ENCODE data around the gene TRERF1.

The TRERF1 gene

GRCh38 chr6:42392833-42393232, 58.9 kb downstream of the TRERF1 start:
- DNase-seq, result no peak
- H3K79me2 ChIP-seq (ENCODE audit: low read length), result peaks cover 68% of the 10 kb centered on the region
- H3F3A ChIP-seq (ENCODE audit: insufficient read depth, low read length), result no peaks in the 10 kb centered on the region
- no peak overlapping the region for H3K9ac ChIP-seq (ENCODE audit: low read length)
- H2AFZ ChIP-seq (ENCODE audit: low read length), result no peak overlapping the region
- H3K36me3 ChIP-seq (replicated peaks; ENCODE audit: insufficient read depth, low read length), result no peaks in the 10 kb centered on the region
- H3K27ac ChIP-seq (ENCODE audit: low read length), result no peak overlapping the region
- H3K4me1 ChIP-seq (ENCODE audit: low read length), result peaks cover 3% of the 10 kb centered on the region; the same call in 1 of the 2 replicates
- no peaks in the 10 kb centered on the region for H3K27me3 ChIP-seq (replicated peaks; ENCODE audit: insufficient read depth, low read length)
- H3K4me3 ChIP-seq (ENCODE audit: low read length), result no peak overlapping the region
- H3K9me2 ChIP-seq (replicated peaks; ENCODE audit: insufficient read depth, low read length), result no peaks in the 10 kb centered on the region
- TF ChIP-seq, protein P1, sequence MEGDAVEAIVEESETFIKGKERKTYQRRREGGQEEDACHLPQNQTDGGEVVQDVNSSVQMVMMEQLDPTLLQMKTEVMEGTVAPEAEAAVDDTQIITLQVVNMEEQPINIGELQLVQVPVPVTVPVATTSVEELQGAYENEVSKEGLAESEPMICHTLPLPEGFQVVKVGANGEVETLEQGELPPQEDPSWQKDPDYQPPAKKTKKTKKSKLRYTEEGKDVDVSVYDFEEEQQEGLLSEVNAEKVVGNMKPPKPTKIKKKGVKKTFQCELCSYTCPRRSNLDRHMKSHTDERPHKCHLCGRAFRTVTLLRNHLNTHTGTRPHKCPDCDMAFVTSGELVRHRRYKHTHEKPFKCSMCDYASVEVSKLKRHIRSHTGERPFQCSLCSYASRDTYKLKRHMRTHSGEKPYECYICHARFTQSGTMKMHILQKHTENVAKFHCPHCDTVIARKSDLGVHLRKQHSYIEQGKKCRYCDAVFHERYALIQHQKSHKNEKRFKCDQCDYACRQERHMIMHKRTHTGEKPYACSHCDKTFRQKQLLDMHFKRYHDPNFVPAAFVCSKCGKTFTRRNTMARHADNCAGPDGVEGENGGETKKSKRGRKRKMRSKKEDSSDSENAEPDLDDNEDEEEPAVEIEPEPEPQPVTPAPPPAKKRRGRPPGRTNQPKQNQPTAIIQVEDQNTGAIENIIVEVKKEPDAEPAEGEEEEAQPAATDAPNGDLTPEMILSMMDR (IDR thresholded peaks at IDR 0.05; ENCODE audit: low read length), result no peak
- no peak for TF ChIP-seq EZH2 (optimal IDR thresholded peaks at IDR 0.05; ENCODE audit: low read depth, low read length)
- TF ChIP-seq EZH2phosphoT487 (IDR thresholded peaks at IDR 0.05; ENCODE audit: low read length), result no peak
- H4K20me1 ChIP-seq (ENCODE audit: insufficient read depth, low read length), result no peaks in the 10 kb centered on the region
- H3K4me2 ChIP-seq (ENCODE audit: low read depth, low read length), result no peak overlapping the region
- no peaks in the 10 kb centered on the region for H3K9me3 ChIP-seq (replicated peaks; ENCODE audit: insufficient read depth, low read length)

DNA sequence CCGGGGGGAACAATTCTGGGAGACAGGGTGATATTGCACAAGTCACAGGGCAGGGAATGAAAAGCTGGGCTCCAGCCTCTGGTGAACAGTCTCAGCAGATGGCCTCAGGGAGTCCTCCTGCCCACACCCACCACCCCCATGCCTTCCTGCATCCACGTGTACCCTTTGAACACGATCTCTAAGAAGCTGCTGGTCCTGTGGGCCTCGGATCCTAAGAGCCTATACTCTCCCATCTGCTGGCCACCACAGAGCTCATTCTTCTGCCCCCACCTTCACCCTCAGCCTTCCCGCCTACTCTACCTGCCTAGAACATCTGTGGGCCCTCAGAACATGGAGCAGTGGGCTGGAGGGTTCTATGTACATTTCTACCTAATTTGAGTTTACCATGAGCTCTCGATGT, 60.3 kb downstream of the TRERF1 start:
- no peak overlapping the region for H2AFZ ChIP-seq (ENCODE audit: low read length)
- no peaks in the 10 kb centered on the region for H4K20me1 ChIP-seq (ENCODE audit: insufficient read depth, low read length)
- H3K9me3 ChIP-seq (replicated peaks; ENCODE audit: insufficient read depth, low read length), result no peaks in the 10 kb centered on the region
- no peak overlapping the region for H3K4me3 ChIP-seq (ENCODE audit: low read length)
- H3K4me2 ChIP-seq (ENCODE audit: low read depth, low read length), result no peak overlapping the region
- DNase-seq, result no peak
- no peak overlapping the region for H3K27ac ChIP-seq (ENCODE audit: low read length)
- no peaks in the 10 kb centered on the region for H3K9me2 ChIP-seq (replicated peaks; ENCODE audit: insufficient read depth, low read length)
- H3K27me3 ChIP-seq (replicated peaks; ENCODE audit: insufficient read depth, low read length), result no peaks in the 10 kb centered on the region
- no peak for TF ChIP-seq EZH2phosphoT487 (IDR thresholded peaks at IDR 0.05; ENCODE audit: low read length)
- TF ChIP-seq EZH2 (optimal IDR thresholded peaks at IDR 0.05; ENCODE audit: low read depth, low read length), result no peak
- TF ChIP-seq, protein P1 (IDR thresholded peaks at IDR 0.05; ENCODE audit: low read length), result no peak
- peaks cover 56% of the 10 kb centered on the region for H3K79me2 ChIP-seq (ENCODE audit: low read length)
- no peaks in the 10 kb centered on the region for H3K36me3 ChIP-seq (replicated peaks; ENCODE audit: insufficient read depth, low read length)
- no peaks in the 10 kb centered on the region for H3F3A ChIP-seq (ENCODE audit: insufficient read depth, low read length)
- no peak overlapping the region for H3K9ac ChIP-seq (ENCODE audit: low read length)
- peaks cover 7% of the 10 kb centered on the region; the same call in 1 of the 2 replicates for H3K4me1 ChIP-seq (ENCODE audit: low read length)

GRCh38 chr6:42390228-42390934, 61.3 kb downstream of the TRERF1 start:
- no peaks in the 10 kb centered on the region for H3K27me3 ChIP-seq (replicated peaks; ENCODE audit: insufficient read depth, low read length)
- peaks cover 17% of the 10 kb centered on the region; the same call in 1 of the 2 replicates for H3K4me1 ChIP-seq (ENCODE audit: low read length)
- H3K4me3 ChIP-seq (ENCODE audit: low read length), result no peak overlapping the region
- DNase-seq, result no peak
- no peak overlapping the region for H3K9ac ChIP-seq (ENCODE audit: low read length)
- peaks cover 7% of the 10 kb centered on the region for H3F3A ChIP-seq (ENCODE audit: insufficient read depth, low read length)
- no peak overlapping the region for H3K4me2 ChIP-seq (ENCODE audit: low read depth, low read length)
- peaks cover 54% of the 10 kb centered on the region for H3K79me2 ChIP-seq (ENCODE audit: low read length)
- no peaks in the 10 kb centered on the region for H3K9me3 ChIP-seq (replicated peaks; ENCODE audit: insufficient read depth, low read length)
- H3K27ac ChIP-seq (ENCODE audit: low read length), result no peak overlapping the region
- no peaks in the 10 kb centered on the region for H4K20me1 ChIP-seq (ENCODE audit: insufficient read depth, low read length)
- H3K9me2 ChIP-seq (replicated peaks; ENCODE audit: insufficient read depth, low read length), result no peaks in the 10 kb centered on the region
- H3K36me3 ChIP-seq (replicated peaks; ENCODE audit: insufficient read depth, low read length), result no peaks in the 10 kb centered on the region
- no peak for TF ChIP-seq EZH2phosphoT487 (IDR thresholded peaks at IDR 0.05; ENCODE audit: low read length)
- TF ChIP-seq EZH2 (optimal IDR thresholded peaks at IDR 0.05; ENCODE audit: low read depth, low read length), result no peak
- TF ChIP-seq, protein P1 (IDR thresholded peaks at IDR 0.05; ENCODE audit: low read length), result no peak
- H2AFZ ChIP-seq (ENCODE audit: low read length), result no peak overlapping the region

All from MM.1S (cell line).